ENCODE results near the gene GSN. TPM values are rescaled to one million over a fixed set of nuclear protein-coding genes. Genes with fewer than 3 reads are reported as not detected.

The GSN gene
- total RNA-seq, 1 donor from 2014 or later, result 80.0 TPM

- Mint-ChIP-seq H3K36me3 (peaks cover 6% of the 10 kb centered on the region), H3K4me3 (no peak overlapping the region), H3K4me1 (ENCODE audit: unreplicated experiment) (no peaks in the 10 kb centered on the region), H3K9me3 (peaks cover 5% of the 10 kb centered on the region), H3K27ac (no peak overlapping the region), H3K27me3 (peaks cover 15% of the 10 kb centered on the region)
- DNase-seq (ENCODE audit: extremely low spot score, unreplicated experiment), result no peak
- no peak for TF ChIP-seq CTCF (conservative IDR thresholded peaks at IDR 0.05)
Observed at GRCh38 chr9:121249563-121249962, 18.4 kb upstream of the GSN start.

- TF ChIP-seq CTCF (conservative IDR thresholded peaks at IDR 0.05), result no peak
- Mint-ChIP-seq H3K4me3 (no peak overlapping the region), H3K9me3 (peaks cover 5% of the 10 kb centered on the region), H3K4me1 (ENCODE audit: unreplicated experiment) (no peaks in the 10 kb centered on the region), H3K27ac (no peak overlapping the region), H3K27me3 (peaks cover 15% of the 10 kb centered on the region), H3K36me3 (peaks cover 6% of the 10 kb centered on the region)
- no peak for DNase-seq (ENCODE audit: extremely low spot score, unreplicated experiment)
Observed at GRCh38 chr9:121252104-121252851, 15.7 kb upstream of the GSN start.

- H3K27ac Mint-ChIP-seq, result no peak overlapping the region
Observed at GRCh38 chr9:121253162-121253561, 14.8 kb upstream of the GSN start.

GRCh38 chr9:121253821-121254501 is 14.0 kb upstream of the GSN start:
- Mint-ChIP-seq H3K36me3 (no peaks in the 10 kb centered on the region), H3K9me3 (peaks cover under 1% of the 10 kb centered on the region), H3K27ac (no peak overlapping the region), H3K27me3 (peaks cover 11% of the 10 kb centered on the region), H3K4me1 (ENCODE audit: unreplicated experiment) (no peaks in the 10 kb centered on the region), H3K4me3 (no peak overlapping the region)
- no peak for TF ChIP-seq CTCF (conservative IDR thresholded peaks at IDR 0.05)
- DNase-seq (ENCODE audit: extremely low spot score, unreplicated experiment), result no peak

More at GRCh38 chr9:121253162-121253561, 14.8 kb upstream of the GSN start:
- H3K27me3 Mint-ChIP-seq, result peaks cover 15% of the 10 kb centered on the region
- peaks cover 6% of the 10 kb centered on the region for H3K36me3 Mint-ChIP-seq
- TF ChIP-seq CTCF (conservative IDR thresholded peaks at IDR 0.05), result no peak
- H3K9me3 Mint-ChIP-seq, result peaks cover 5% of the 10 kb centered on the region
- no peak for DNase-seq (ENCODE audit: extremely low spot score, unreplicated experiment)
- no peak overlapping the region for H3K4me3 Mint-ChIP-seq
- no peaks in the 10 kb centered on the region for H3K4me1 Mint-ChIP-seq (ENCODE audit: unreplicated experiment)

GRCh38 chr9:121259498-121259897 is 8.5 kb upstream of the GSN start:
- no peak overlapping the region for H3K27ac Mint-ChIP-seq
- H3K9me3 Mint-ChIP-seq, result no peaks in the 10 kb centered on the region
- H3K4me1 Mint-ChIP-seq (ENCODE audit: unreplicated experiment), result peaks cover 20% of the 10 kb centered on the region
- no peak for TF ChIP-seq CTCF (conservative IDR thresholded peaks at IDR 0.05)
- no peaks in the 10 kb centered on the region for H3K36me3 Mint-ChIP-seq
- H3K4me3 Mint-ChIP-seq, result no peak overlapping the region
- peaks cover 7% of the 10 kb centered on the region for H3K27me3 Mint-ChIP-seq
- DNase-seq (ENCODE audit: extremely low spot score, unreplicated experiment), result no peak

Data from type B pancreatic cell (in vitro differentiated cells).